NCI-H510A treated with DMSO at 0.1 percent for 48 hours (cell line): ENCODE results near the gene NBEA.

Source experiments
- DNase-seq: peaks from one replicate; lab custom pipeline; 2025; lab: John Stamatoyannopoulos, UW

NBEA gene

GRCh38 chr13:35711909-35712308, 769.8 kb downstream of the NBEA start:
- DNase-seq = no peak

- no peak for DNase-seq
Measured at GRCh38 chr13:35712907-35713761, 771.1 kb downstream of the NBEA start.

GRCh38 chr13:35714121-35714520, 772.1 kb downstream of the NBEA start:
- DNase-seq = no peak

- DNase-seq = no peak
Measured at GRCh38 chr13:35714588-35715377, 772.7 kb downstream of the NBEA start.

- no peak for DNase-seq
Measured at GRCh38 chr13:35716186-35716585, 774.1 kb downstream of the NBEA start.

- no peak for DNase-seq
Measured at GRCh38 chr13:35716729-35717128, 774.7 kb downstream of the NBEA start.

GRCh38 chr13:35718084-35718483, 776.0 kb downstream of the NBEA start:
- DNase-seq = no peak

- no peak for DNase-seq
Measured at GRCh38 chr13:35720290-35720689, 778.2 kb downstream of the NBEA start.

GRCh38 chr13:35720690-35721554, 778.9 kb downstream of the NBEA start:
- peak; percentile 44 for DNase-seq
